Gastrocnemius medialis (tissue), 4 donors: ENCODE results near the gene TRIM7. TPM values are rescaled to one million over a fixed set of nuclear protein-coding genes. Genes with fewer than 3 reads are reported as not detected.

ENCODE experiments used
- ATAC-seq, 2 donors: fragments of 150-250 bp; one replicate each; pipeline ENCODE4 v1.9.1; 2016
- DNase-seq, 2 donors: peaks; one replicate each; pipeline ENCODE4 v3.0.0-alpha.2; 2019
- H3K27ac ChIP-seq, 4 donors: fragments of 200-600 bp; sonication (generic); 1 replicate in 1 of 4; 2 replicates in 3 of 4; pipeline ENCODE4 v1.5.1; 2016 to 2018; ENCODE audit warnings: mild to moderate bottlenecking in 2 of 4, moderate library complexity in 1 of 4
- H3K27me3 ChIP-seq, 3 donors: fragments of 200-600 bp; sonication (generic) in 2 of 3; 1 replicate in 1 of 3; 2 replicates in 2 of 3; pipeline versions ENCODE4 v1.5.1 to v1.6.0; 2016 to 2019; ENCODE audit warnings: mild to moderate bottlenecking in 1 of 3, moderate library complexity in 1 of 3
- H3K36me3 ChIP-seq, 2 donors: fragments of 200-600 bp; sonication (generic) in 1 of 2; one replicate each; pipeline ENCODE4 v1.5.1; 2017 to 2018
- H3K4me1 ChIP-seq, 2 donors: fragments of 200-600 bp; sonication (generic) in 1 of 2; one replicate each; pipeline ENCODE4 v1.5.1; 2016 to 2017; ENCODE audit warnings: mild to moderate bottlenecking in 2 of 2
- H3K4me3 ChIP-seq, 4 donors: fragments of 200-600 bp; sonication (generic) in 3 of 4; 1 replicate in 1 of 4; 2 replicates in 3 of 4; pipeline ENCODE4 v1.5.1; 2016 to 2019; ENCODE audit warnings: mild to moderate bottlenecking in 2 of 4
- H3K9me3 ChIP-seq, 3 donors: fragments of 200-600 bp; sonication (generic) in 2 of 3; 1 replicate in 1 of 3; 2 replicates in 2 of 3; pipeline ENCODE4 v1.5.1; 2016 to 2019
- POLR2A ChIP-seq, 2 donors: fragments of 450-650 bp; IDR thresholded peaks; one replicate each; pipeline ENCODE4 v1.6.1; 2017; ENCODE audit warnings: antibody characterized with exemption in 2 of 2, mild to moderate bottlenecking in 2 of 2, moderate library complexity in 2 of 2
- in situ Hi-C, 4 donors: fragments of 200-750 bp; cut with MboI; loops; one replicate each; pipeline versions ENCODE4 v1.15.0 to v1.8.0; 2017; ENCODE audit warnings: low sequenced_read_pairs in 4 of 4
- intact Hi-C: fragments of 100-400 bp; cut with DNase I; formaldehyde crosslinking; loops from one replicate; pipeline ENCODE4 v1.15.1; 2023; ENCODE audit warnings: low total_unique reads
- total RNA-seq, 4 donors: library from RNA; depleted of rRNA; stranded (reverse); fragments of >200 nt; gene quantifications; one replicate each; pipeline versions ENCODE4 v1.1.0 to v1.2.3, GENCODE V29; 2016
- TF ChIP-seq, protein P1 (sequence below), 5 experiments: fragments of 450-650 bp in 3 of 5; fragments of 200-600 bp in 2 of 5; sonication (generic) in 2 of 5; IDR thresholded peaks in 4 of 5; conservative IDR thresholded peaks in 1 of 5; 1 replicate in 4 of 5; 2 replicates in 1 of 5; pipeline ENCODE4 v1.5.1; 2016 to 2019; ENCODE audit warnings: antibody characterized with exemption in 5 of 5, mild to moderate bottlenecking in 3 of 5, moderate library complexity in 3 of 5

The TRIM7 gene
- total RNA-seq, 4 donors from 2014 or later: 27.9 to 58.4 (median 47.1) TPM

DNA sequence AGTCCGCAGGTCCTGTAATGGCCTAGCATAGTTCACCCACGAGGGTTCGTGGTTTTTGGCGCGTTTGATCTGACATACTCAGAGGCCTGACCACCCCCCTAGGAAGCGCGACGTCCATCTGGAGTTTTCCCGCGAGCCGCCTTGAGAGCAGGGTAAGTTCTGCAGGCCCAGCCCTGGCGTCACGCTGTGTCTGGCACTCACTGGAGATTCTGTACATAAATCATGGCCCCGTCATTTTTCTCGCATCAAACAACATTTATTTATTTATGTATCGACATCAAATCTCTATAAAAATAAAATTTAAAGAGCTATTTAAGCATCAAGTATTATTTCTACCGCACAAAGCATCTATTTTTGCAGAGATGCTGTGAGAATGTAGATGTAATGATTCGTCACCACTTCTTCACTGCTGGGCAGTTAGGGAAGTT lies 17.6 kb upstream of the TRIM7 start:
- in situ Hi-C loops (no loop called here), intact Hi-C loops (loop anchor here (1.0 kb wide), 4 partner anchors 16 to 39 kb away; partner anchors contain the start of gene TRIM52)
- no peaks in the 10 kb centered on the region for H3K9me3 ChIP-seq
- H3K36me3 ChIP-seq: peaks cover 0 to 6% of the 10 kb centered on the region in 2 donors
- H3K4me1 ChIP-seq: peaks cover 26% of the 10 kb centered on the region in 2 donors
- peak overlapping the region; percentile 76 to 95 (median 78) for H3K4me3 ChIP-seq
- TF ChIP-seq, protein P1, sequence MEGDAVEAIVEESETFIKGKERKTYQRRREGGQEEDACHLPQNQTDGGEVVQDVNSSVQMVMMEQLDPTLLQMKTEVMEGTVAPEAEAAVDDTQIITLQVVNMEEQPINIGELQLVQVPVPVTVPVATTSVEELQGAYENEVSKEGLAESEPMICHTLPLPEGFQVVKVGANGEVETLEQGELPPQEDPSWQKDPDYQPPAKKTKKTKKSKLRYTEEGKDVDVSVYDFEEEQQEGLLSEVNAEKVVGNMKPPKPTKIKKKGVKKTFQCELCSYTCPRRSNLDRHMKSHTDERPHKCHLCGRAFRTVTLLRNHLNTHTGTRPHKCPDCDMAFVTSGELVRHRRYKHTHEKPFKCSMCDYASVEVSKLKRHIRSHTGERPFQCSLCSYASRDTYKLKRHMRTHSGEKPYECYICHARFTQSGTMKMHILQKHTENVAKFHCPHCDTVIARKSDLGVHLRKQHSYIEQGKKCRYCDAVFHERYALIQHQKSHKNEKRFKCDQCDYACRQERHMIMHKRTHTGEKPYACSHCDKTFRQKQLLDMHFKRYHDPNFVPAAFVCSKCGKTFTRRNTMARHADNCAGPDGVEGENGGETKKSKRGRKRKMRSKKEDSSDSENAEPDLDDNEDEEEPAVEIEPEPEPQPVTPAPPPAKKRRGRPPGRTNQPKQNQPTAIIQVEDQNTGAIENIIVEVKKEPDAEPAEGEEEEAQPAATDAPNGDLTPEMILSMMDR (IDR thresholded peaks at IDR 0.05 in 4 of 5, conservative IDR thresholded peaks at IDR 0.05 in 1 of 5): peak in 3 of 5 experiments; percentile 15 to 34 (median 29)
- no peak for TF ChIP-seq POLR2A (IDR thresholded peaks at IDR 0.05)
- H3K27ac ChIP-seq: peak overlapping the region; percentile 90 to 97 (median 92)
- ATAC-seq (peak; percentile 38 to 41), DNase-seq (no peak)
- H3K27me3 ChIP-seq: no peaks in the 10 kb centered on the region

DNA sequence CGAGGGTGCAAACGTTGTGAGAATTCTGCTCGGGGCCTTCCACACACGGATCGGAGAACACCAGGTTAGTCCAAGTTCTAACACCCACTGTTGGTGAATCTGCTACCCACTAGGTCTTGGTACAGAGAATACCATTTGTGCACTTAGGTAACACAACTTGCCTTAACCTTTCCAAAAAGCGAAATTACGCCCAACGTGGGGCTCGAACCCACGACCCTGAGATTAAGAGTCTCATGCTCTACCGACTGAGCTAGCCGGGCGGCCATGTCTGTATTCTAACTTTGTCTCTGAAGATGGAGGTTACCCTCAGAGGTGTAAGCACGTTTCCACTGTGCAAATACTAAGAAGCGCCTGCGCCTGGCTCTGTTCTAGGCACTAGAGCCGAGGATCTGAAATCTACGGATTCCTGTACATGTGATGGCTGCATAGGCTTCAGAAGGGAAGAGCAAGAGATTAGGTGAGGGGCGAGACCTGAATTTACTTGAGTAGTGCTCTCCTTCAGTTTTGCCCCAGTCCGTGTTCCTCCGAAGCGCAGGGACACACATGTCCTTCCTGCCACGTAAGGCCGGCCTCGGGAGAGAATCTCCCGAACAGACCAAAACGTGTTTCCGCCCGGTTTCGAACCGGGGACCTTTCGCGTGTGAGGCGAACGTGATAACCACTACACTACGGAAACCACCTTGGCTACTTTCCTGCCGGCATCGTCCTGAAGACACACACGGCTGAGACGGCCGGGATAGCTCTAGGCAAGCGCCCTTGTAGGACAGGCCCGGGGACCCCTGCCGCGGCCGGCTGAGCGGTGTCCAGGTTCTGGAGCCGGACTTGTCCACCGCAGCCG lies 17.0 kb upstream of the TRIM7 start:
- TF ChIP-seq POLR2A (IDR thresholded peaks at IDR 0.05): no peak
- TF ChIP-seq, protein P1 (IDR thresholded peaks at IDR 0.05 in 4 of 5, conservative IDR thresholded peaks at IDR 0.05 in 1 of 5): no peak
- peak overlapping the region; percentile 76 to 95 (median 78) for H3K4me3 ChIP-seq
- H3K27me3 ChIP-seq: no peaks in the 10 kb centered on the region
- peak overlapping the region; percentile 90 to 97 (median 92) for H3K27ac ChIP-seq
- intact Hi-C loops (loop anchor here (1.0 kb wide), 1 partner anchor 16 kb away; no protein-coding TSS in a partner anchor), in situ Hi-C loops (no loop called here)
- H3K9me3 ChIP-seq: no peaks in the 10 kb centered on the region
- peaks cover 0 to 4% of the 10 kb centered on the region in 2 donors for H3K36me3 ChIP-seq
- ATAC-seq (peak; percentile 62 to 67), DNase-seq (peak; percentile 85 to 91)
- H3K4me1 ChIP-seq: peaks cover 26% of the 10 kb centered on the region in 2 donors

DNA sequence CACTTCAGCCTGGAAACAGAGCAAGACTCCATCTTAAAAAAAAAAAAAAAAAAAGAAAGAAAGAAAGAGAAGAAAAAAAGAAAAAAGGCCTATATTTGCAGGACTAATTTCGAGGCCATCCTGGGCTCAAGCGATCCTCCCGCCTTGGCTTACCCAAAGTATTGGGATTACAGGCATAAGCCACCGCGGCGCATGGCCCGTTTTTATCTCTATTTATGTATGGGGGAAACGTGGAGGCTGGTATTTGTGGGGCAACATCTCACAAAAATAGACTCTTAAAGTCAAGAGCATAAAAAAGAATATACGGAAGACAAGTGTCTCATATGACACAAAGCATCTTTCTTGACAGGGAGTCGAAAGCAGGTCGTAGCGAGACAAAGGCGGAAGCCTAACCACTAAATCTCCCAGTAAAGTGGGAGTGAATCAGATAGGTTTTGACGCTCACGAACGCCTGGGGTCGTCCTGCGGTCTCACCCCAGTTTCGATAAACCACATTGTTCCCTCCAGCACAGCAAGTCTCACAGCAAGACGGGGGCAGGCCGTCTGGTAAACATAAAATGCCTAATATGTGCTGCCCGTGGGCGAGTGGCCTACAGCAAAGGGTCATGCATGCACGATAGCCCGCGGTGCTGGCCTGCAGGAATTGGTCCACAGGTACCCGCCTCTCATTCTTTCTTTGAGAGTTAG lies 16.3 kb upstream of the TRIM7 start:
- Histone ChIP-seq H3K4me3 (no peak overlapping the region), H3K4me1 (peaks cover 22 to 25% of the 10 kb centered on the region in 2 donors), H3K36me3 (no peaks in the 10 kb centered on the region), H3K27ac (peak overlapping the region; percentile 90 to 97 (median 92)), H3K27me3 (no peaks in the 10 kb centered on the region), H3K9me3 (no peaks in the 10 kb centered on the region)
- intact Hi-C loops: no loop called here
- DNase-seq (peak in 1 of 2 donors; percentile 10), ATAC-seq (no peak)
- no peak for TF ChIP-seq POLR2A (IDR thresholded peaks at IDR 0.05)
- in situ Hi-C loops: no loop called here

DNA sequence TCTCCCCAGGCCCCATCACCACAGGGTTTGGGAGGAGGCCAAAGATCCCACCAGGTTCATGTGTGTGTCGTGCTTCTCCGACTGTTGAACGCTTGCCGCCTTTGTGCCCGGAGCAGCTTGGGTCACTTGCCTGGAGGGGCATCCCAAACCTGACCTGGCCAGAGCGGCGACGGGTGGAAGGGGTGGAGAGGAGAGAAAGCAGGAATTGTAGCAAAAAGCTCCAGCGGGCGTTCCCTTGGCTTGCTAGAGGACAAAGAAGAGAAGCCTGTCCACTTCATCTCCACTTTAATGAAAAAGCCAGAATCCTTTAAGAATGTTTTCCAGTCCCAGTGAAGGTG lies 15.2 kb upstream of the TRIM7 start:
- ATAC-seq: no peak
- Histone ChIP-seq H3K4me1 (peaks cover 11 to 21% of the 10 kb centered on the region in 2 donors), H3K4me3 (no peak overlapping the region), H3K36me3 (no peaks in the 10 kb centered on the region), H3K27ac (no peak overlapping the region), H3K27me3 (no peaks in the 10 kb centered on the region), H3K9me3 (no peaks in the 10 kb centered on the region)
- in situ Hi-C loops: no loop called here
- intact Hi-C loops: no loop called here
- DNase-seq: no peak
- TF ChIP-seq, protein P1 (IDR thresholded peaks at IDR 0.05 in 4 of 5, conservative IDR thresholded peaks at IDR 0.05 in 1 of 5): no peak
- no peak for TF ChIP-seq POLR2A (IDR thresholded peaks at IDR 0.05)
